HEK293 (cell line): ENCODE measurements around the gene CFAP299.

Experiments
- CTCF ChIA-PET: fragments of 350-600 bp; formaldehyde crosslinking; extraction: SDS; loops from one replicate; lab custom pipeline; 2021; ENCODE audit warnings: antibody characterized with exemption; lab: Yijun Ruan, JAX
- POLR2A ChIA-PET: fragments of 300-600 bp; formaldehyde crosslinking; extraction: SDS; loops from one replicate; lab custom pipeline; 2020; ENCODE audit warnings: antibody characterized with exemption, inconsistent platforms; lab: Yijun Ruan, JAX
- H3K27ac ChIP-seq: fragments of 200-500 bp; sonication (Bioruptor generic); 2 replicates; pipeline ENCODE4 v1.5.1; 2014; ENCODE audit warnings: low read depth, low read length, control low read depth, inconsistent platforms; ENCODE audit errors: extremely low read depth
- H3K36me3 ChIP-seq, 2 experiments: fragments of 200-500 bp in 1 of 2; sonication (Bioruptor generic) in 1 of 2; 1 replicate in 1 of 2; 2 replicates in 1 of 2; pipeline ENCODE4 v1.5.1; 2014 to 2017; ENCODE audit warnings: inconsistent platforms in 2 of 2, low read length in 2 of 2; ENCODE audit not compliant: control insufficient read depth in 2 of 2, insufficient read depth in 1 of 2
- H3K4me1 ChIP-seq: fragments of 200-500 bp; sonication (Bioruptor generic); 2 replicates; pipeline ENCODE4 v1.5.1; 2014; ENCODE audit warnings: mild to moderate bottlenecking, low read length, inconsistent platforms; ENCODE audit not compliant: control insufficient read depth, insufficient read depth
- H3K4me3 ChIP-seq: 2 replicates; pipeline ENCODE4 v1.5.1; 2011; ENCODE audit warnings: low read depth, mild to moderate bottlenecking, control low read depth, low read length, moderate library complexity
- H3K9me3 ChIP-seq: fragments of 200-500 bp; sonication (Bioruptor generic); 2 replicates; pipeline ENCODE4 v1.5.1; 2014; ENCODE audit warnings: low read depth, low read length, inconsistent platforms; ENCODE audit not compliant: control insufficient read depth, insufficient read depth
- KLF8 ChIP-seq: fragments of 450-650 bp; formaldehyde crosslinking; IDR thresholded peaks from 2 replicates; pipeline ENCODE4 v1.5.1; 2016; ENCODE audit warnings: missing biosample characterization, missing genetic modification characterization
- SCRT2 ChIP-seq: fragments of 450-650 bp; formaldehyde crosslinking; IDR thresholded peaks from 2 replicates; pipeline ENCODE4 v1.5.1; 2016; ENCODE audit warnings: missing biosample characterization, missing genetic modification characterization
- YY2 ChIP-seq: fragments of 450-650 bp; formaldehyde crosslinking; IDR thresholded peaks from 2 replicates; pipeline ENCODE4 v1.5.1; 2016; ENCODE audit warnings: missing biosample characterization, missing genetic modification characterization
- ZBTB17 ChIP-seq: fragments of 450-650 bp; formaldehyde crosslinking; IDR thresholded peaks from 2 replicates; pipeline ENCODE4 v1.5.1; 2016; ENCODE audit warnings: missing biosample characterization, missing genetic modification characterization
- ZFHX2 ChIP-seq: fragments of 450-650 bp; formaldehyde crosslinking; conservative IDR thresholded peaks from 2 replicates; pipeline ENCODE4 v1.5.1; 2016; ENCODE audit warnings: missing biosample characterization, missing genetic modification characterization
- ZNF335 ChIP-seq: fragments of 450-650 bp; formaldehyde crosslinking; conservative IDR thresholded peaks from 2 replicates; pipeline ENCODE4 v1.5.1; 2016; ENCODE audit warnings: missing biosample characterization, missing genetic modification characterization
- ZNF341 ChIP-seq: fragments of 450-650 bp; formaldehyde crosslinking; IDR thresholded peaks from 2 replicates; pipeline ENCODE4; 2016; ENCODE audit warnings: low read depth, missing biosample characterization, missing genetic modification characterization
- ZNF433 ChIP-seq: fragments of 450-650 bp; formaldehyde crosslinking; IDR thresholded peaks from 2 replicates; pipeline ENCODE4 v1.5.1; 2016; ENCODE audit warnings: missing biosample characterization, missing genetic modification characterization, low read depth
- ZNF558 ChIP-seq: fragments of 450-650 bp; formaldehyde crosslinking; IDR thresholded peaks from 2 replicates; pipeline ENCODE4 v1.5.1; 2016; ENCODE audit warnings: missing biosample characterization, missing genetic modification characterization
- ZNF585B ChIP-seq: fragments of 450-650 bp; formaldehyde crosslinking; IDR thresholded peaks from 2 replicates; pipeline ENCODE4 v1.5.1; 2016; ENCODE audit warnings: missing biosample characterization, missing genetic modification characterization
- ZNF658 ChIP-seq: fragments of 450-650 bp; formaldehyde crosslinking; IDR thresholded peaks from 2 replicates; pipeline ENCODE4; 2016; ENCODE audit warnings: missing biosample characterization, missing genetic modification characterization
- ZNF670 ChIP-seq: fragments of 450-650 bp; formaldehyde crosslinking; IDR thresholded peaks from 2 replicates; pipeline ENCODE4 v1.5.1; 2016; ENCODE audit warnings: missing biosample characterization, missing genetic modification characterization, low read depth
- ZNF677 ChIP-seq: fragments of 450-650 bp; IDR thresholded peaks from 2 replicates; pipeline ENCODE4 v1.5.0; 2018; ENCODE audit warnings: missing biosample characterization, mild to moderate bottlenecking, missing genetic modification characterization, moderate library complexity
- ZNF777 ChIP-seq: fragments of 450-650 bp; formaldehyde crosslinking; IDR thresholded peaks from 2 replicates; pipeline ENCODE4 v1.5.1; 2017; ENCODE audit warnings: missing biosample characterization, missing genetic modification characterization, borderline replicate concordance
- ZNF785 ChIP-seq: fragments of 450-650 bp; formaldehyde crosslinking; IDR thresholded peaks from 2 replicates; pipeline ENCODE4 v1.5.1; 2016; ENCODE audit warnings: missing biosample characterization, missing genetic modification characterization
- ZSCAN30 ChIP-seq: fragments of 450-650 bp; IDR thresholded peaks from 2 replicates; pipeline ENCODE4 v1.5.1; 2018; ENCODE audit warnings: missing biosample characterization, mild to moderate bottlenecking, missing genetic modification characterization, moderate library complexity
- ZXDB ChIP-seq: fragments of 450-650 bp; formaldehyde crosslinking; IDR thresholded peaks from 2 replicates; pipeline ENCODE4 v1.5.1; 2016; ENCODE audit warnings: missing biosample characterization, missing genetic modification characterization
- TF ChIP-seq, protein P1 (sequence below): fragments of 450-650 bp; formaldehyde crosslinking; IDR thresholded peaks from 2 replicates; pipeline ENCODE4 v1.5.1; 2016; ENCODE audit warnings: missing biosample characterization, missing genetic modification characterization
- TF ChIP-seq, protein P2 (sequence below): fragments of 450-650 bp; formaldehyde crosslinking; IDR thresholded peaks from 2 replicates; pipeline ENCODE4 v1.5.1; 2016; ENCODE audit warnings: missing biosample characterization, missing genetic modification characterization
- TF ChIP-seq, protein P3 (sequence below): fragments of 450-650 bp; formaldehyde crosslinking; IDR thresholded peaks from 2 replicates; pipeline ENCODE4 v1.5.1; 2016; ENCODE audit warnings: missing biosample characterization, missing genetic modification characterization, low read depth
- TF ChIP-seq, protein P4 (sequence below): fragments of 450-650 bp; formaldehyde crosslinking; IDR thresholded peaks from 2 replicates; pipeline ENCODE4 v1.5.1; 2016; ENCODE audit warnings: missing biosample characterization, missing genetic modification characterization
- TF ChIP-seq, protein P5 (sequence below): fragments of 450-650 bp; formaldehyde crosslinking; IDR thresholded peaks from 2 replicates; pipeline ENCODE4 v1.5.1; 2016; ENCODE audit warnings: missing biosample characterization, missing genetic modification characterization

The CFAP299 gene

DNA sequence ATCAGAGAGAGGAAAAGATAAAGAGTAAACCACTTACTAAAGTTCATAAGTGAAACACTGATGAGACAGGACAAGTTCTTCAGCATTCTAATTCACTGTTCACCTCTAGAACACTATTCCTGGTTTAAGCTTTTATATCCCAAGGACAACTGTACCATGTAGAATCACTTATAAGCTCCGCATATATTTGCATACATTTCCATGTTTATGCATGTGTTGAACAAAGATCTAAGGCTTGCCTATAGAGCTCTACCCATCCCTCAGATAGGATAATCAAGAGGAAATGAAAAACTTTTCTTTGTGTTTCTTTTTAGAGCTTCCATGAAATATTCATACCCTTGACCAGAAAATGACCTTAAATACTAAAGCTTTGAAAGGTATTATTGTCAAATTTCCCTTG lies 538.0 kb downstream of the CFAP299 start (continued):
- TF ChIP-seq, protein P1, sequence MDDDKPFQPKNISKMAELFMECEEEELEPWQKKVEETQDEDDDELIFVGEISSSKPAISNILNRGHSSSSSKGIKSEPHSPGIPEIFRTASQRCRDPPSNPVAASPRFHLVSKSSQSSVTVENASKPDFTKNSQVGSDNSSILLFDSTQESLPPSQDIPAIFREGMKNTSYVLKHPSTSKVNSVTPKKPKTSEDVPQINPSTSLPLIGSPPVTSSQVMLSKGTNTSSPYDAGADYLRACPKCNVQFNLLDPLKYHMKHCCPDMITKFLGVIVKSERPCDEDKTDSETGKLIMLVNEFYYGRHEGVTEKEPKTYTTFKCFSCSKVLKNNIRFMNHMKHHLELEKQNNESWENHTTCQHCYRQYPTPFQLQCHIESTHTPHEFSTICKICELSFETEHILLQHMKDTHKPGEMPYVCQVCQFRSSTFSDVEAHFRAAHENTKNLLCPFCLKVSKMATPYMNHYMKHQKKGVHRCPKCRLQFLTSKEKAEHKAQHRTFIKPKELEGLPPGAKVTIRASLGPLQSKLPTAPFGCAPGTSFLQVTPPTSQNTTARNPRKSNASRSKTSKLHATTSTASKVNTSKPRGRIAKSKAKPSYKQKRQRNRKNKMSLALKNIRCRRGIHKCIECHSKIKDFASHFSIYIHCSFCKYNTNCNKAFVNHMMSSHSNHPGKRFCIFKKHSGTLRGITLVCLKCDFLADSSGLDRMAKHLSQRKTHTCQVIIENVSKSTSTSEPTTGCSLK (tag by site-specific recombination) = no peak
- TF ChIP-seq SCRT2 (tag by site-specific recombination) (no peak), ZSCAN30 (tag by site-specific recombination) (no peak), ZNF658 (tag by site-specific recombination) (no peak), ZXDB (tag by site-specific recombination) (no peak)
- TF ChIP-seq, protein P2, sequence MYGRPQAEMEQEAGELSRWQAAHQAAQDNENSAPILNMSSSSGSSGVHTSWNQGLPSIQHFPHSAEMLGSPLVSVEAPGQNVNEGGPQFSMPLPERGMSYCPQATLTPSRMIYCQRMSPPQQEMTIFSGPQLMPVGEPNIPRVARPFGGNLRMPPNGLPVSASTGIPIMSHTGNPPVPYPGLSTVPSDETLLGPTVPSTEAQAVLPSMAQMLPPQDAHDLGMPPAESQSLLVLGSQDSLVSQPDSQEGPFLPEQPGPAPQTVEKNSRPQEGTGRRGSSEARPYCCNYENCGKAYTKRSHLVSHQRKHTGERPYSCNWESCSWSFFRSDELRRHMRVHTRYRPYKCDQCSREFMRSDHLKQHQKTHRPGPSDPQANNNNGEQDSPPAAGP (tag by site-specific recombination) = no peak

DNA sequence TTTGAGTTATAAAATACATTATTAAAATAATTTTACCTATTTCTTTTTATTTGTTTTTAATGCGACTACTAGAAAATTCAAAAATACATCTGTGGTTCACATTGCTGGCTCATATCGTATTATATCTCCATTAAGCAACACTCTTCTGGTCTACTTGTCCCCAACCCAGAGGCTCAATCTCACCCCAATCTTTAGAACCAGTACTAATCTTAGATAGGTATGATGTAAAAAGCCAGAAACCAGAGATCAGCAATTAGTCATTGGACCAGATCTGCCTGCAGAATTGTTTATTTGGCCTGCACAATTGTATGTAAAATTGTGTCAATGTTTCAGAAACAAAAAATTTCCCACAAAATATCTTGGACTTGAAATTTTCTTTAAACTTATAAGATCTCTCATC lies 539.4 kb downstream of the CFAP299 start:
- Histone ChIP-seq H3K4me1 (no peaks in the 10 kb centered on the region), H3K4me3 (no peak overlapping the region), H3K9me3 (no peaks in the 10 kb centered on the region), H3K27ac (no peak overlapping the region), H3K36me3 (no peaks in the 10 kb centered on the region)
- TF ChIP-seq ZNF341 (tag by site-specific recombination) (no peak), ZNF335 (tag by site-specific recombination) (no peak), ZNF585B (tag by site-specific recombination) (no peak), ZFHX2 (no peak)
- TF ChIP-seq, protein P3, sequence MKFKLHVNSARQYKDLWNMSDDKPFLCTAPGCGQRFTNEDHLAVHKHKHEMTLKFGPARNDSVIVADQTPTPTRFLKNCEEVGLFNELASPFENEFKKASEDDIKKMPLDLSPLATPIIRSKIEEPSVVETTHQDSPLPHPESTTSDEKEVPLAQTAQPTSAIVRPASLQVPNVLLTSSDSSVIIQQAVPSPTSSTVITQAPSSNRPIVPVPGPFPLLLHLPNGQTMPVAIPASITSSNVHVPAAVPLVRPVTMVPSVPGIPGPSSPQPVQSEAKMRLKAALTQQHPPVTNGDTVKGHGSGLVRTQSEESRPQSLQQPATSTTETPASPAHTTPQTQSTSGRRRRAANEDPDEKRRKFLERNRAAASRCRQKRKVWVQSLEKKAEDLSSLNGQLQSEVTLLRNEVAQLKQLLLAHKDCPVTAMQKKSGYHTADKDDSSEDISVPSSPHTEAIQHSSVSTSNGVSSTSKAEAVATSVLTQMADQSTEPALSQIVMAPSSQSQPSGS (tag by site-specific recombination) = no peak
- ChIA-PET CTCF (interaction anchor here (0.6 kb wide), 1 partner anchor 275 kb away, joined by 3 read pairs; no protein-coding TSS in a partner anchor), POLR2A (no interaction called here)

DNA sequence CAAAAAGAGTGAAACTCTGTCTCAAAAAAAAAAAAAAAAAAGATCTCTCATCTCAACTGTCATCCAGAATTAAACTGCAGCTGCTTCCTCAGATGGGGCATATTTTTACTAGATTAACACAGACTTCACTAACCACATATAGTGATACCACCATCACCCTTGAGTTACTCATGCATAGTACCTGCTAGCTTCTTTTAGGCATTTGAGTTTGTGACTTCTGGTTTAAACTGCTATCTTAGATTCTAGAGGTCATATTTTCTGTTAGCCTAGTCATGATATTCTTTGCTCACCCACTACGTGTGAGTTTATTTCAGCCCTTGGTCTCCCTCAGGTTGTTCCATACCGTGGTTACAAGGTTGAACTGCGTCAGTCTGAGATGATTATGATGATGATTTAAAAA lies 540.1 kb downstream of the CFAP299 start:
- ChIA-PET POLR2A (no interaction called here), CTCF (interaction anchor here (0.6 kb wide), 1 partner anchor 275 kb away, joined by 3 read pairs; no protein-coding TSS in a partner anchor)
- no peaks in the 10 kb centered on the region for H3K4me1 ChIP-seq
- H3K36me3 ChIP-seq = no peaks in the 10 kb centered on the region
- H3K9me3 ChIP-seq = no peaks in the 10 kb centered on the region
- TF ChIP-seq ZNF777 (tag by site-specific recombination) (no peak), ZNF677 (tag by site-specific recombination) (no peak), ZNF558 (no peak), ZNF785 (tag by site-specific recombination) (no peak), KLF8 (no peak), ZNF433 (no peak), ZNF341 (tag by site-specific recombination) (no peak), ZNF670 (tag by site-specific recombination) (no peak), YY2 (tag by site-specific recombination) (no peak), ZBTB17 (no peak)
- TF ChIP-seq, protein P4, sequence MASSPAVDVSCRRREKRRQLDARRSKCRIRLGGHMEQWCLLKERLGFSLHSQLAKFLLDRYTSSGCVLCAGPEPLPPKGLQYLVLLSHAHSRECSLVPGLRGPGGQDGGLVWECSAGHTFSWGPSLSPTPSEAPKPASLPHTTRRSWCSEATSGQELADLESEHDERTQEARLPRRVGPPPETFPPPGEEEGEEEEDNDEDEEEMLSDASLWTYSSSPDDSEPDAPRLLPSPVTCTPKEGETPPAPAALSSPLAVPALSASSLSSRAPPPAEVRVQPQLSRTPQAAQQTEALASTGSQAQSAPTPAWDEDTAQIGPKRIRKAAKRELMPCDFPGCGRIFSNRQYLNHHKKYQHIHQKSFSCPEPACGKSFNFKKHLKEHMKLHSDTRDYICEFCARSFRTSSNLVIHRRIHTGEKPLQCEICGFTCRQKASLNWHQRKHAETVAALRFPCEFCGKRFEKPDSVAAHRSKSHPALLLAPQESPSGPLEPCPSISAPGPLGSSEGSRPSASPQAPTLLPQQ (tag by site-specific recombination) = no peak
- TF ChIP-seq, protein P5, sequence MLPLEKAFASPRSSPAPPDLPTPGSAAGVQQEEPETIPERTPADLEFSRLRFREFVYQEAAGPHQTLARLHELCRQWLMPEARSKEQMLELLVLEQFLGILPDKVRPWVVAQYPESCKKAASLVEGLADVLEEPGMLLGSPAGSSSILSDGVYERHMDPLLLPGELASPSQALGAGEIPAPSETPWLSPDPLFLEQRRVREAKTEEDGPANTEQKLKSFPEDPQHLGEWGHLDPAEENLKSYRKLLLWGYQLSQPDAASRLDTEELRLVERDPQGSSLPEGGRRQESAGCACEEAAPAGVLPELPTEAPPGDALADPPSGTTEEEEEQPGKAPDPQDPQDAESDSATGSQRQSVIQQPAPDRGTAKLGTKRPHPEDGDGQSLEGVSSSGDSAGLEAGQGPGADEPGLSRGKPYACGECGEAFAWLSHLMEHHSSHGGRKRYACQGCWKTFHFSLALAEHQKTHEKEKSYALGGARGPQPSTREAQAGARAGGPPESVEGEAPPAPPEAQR (tag by site-specific recombination) = no peak
- H3K4me3 ChIP-seq = no peak overlapping the region
- no peak overlapping the region for H3K27ac ChIP-seq
